Activated naive CD4-positive, alpha-beta T cell treated with anti-CD3 and anti-CD28 coated beads, Interleukin-2, amount 50 U/mL, for 72 hours (primary cell): ENCODE results near the gene MINPP1. TPM values are rescaled to one million over a fixed set of nuclear protein-coding genes. Genes with fewer than 3 reads are reported as not detected.
"Not testable (repeated sequence)": the region's sequence is repeated elsewhere in the genome, so short reads cannot be mapped to it uniquely, and the experiment has no call there.

Source experiments
- ATAC-seq, 2 donors: fragments of 150-1000 bp; cut with Tn5 transposase; 2 replicates each; pipeline ENCODE4 v1.10.0; 2021; ENCODE audit warnings: mild to moderate bottlenecking in 2 of 2, moderate library complexity in 2 of 2
- DNase-seq, 2 donors: peaks; one replicate each; pipeline ENCODE4 v3.0.0; 2021 to 2022; ENCODE audit warnings: low spot score in 2 of 2
- H3K27ac Mint-ChIP-seq, 2 donors: one replicate each; pipeline ENCODE4 v1.8.0; 2022; ENCODE audit warnings: mild to moderate bottlenecking in 2 of 2, mixed read lengths in 2 of 2
- H3K36me3 Mint-ChIP-seq, 2 donors: one replicate each; pipeline ENCODE4 v1.8.0; 2022; ENCODE audit warnings: mixed read lengths in 2 of 2
- H3K9me3 Mint-ChIP-seq, 2 donors: one replicate each; pipeline ENCODE4 v1.8.0; 2022; ENCODE audit warnings: mixed read lengths in 2 of 2
- total RNA-seq, 2 donors: library from RNA; stranded (reverse); gene quantifications; one replicate each; pipeline ENCODE4 v1.2.3, GENCODE V29; 2022

Gene MINPP1, protein sequence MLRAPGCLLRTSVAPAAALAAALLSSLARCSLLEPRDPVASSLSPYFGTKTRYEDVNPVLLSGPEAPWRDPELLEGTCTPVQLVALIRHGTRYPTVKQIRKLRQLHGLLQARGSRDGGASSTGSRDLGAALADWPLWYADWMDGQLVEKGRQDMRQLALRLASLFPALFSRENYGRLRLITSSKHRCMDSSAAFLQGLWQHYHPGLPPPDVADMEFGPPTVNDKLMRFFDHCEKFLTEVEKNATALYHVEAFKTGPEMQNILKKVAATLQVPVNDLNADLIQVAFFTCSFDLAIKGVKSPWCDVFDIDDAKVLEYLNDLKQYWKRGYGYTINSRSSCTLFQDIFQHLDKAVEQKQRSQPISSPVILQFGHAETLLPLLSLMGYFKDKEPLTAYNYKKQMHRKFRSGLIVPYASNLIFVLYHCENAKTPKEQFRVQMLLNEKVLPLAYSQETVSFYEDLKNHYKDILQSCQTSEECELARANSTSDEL
- total RNA-seq = 1 to 10 TPM; 6.4 to 8.3 TPM

- ATAC-seq (peak; percentile 90), DNase-seq (peak; percentile 74 to 87)
- H3K36me3 Mint-ChIP-seq = peaks cover 0 to 14% of the 10 kb centered on the region in 2 donors
- H3K27ac Mint-ChIP-seq = peak within 1 kb of the TSS; percentile 84
- H3K9me3 Mint-ChIP-seq = no peaks in the 10 kb centered on the region
Measured at GRCh38 chr10:87504640-87505365, at the start of gene MINPP1. MINPP1 (plus strand) TSS chr10:87504893; CDS start chr10:87504916, 23 bp downstream.

DNA sequence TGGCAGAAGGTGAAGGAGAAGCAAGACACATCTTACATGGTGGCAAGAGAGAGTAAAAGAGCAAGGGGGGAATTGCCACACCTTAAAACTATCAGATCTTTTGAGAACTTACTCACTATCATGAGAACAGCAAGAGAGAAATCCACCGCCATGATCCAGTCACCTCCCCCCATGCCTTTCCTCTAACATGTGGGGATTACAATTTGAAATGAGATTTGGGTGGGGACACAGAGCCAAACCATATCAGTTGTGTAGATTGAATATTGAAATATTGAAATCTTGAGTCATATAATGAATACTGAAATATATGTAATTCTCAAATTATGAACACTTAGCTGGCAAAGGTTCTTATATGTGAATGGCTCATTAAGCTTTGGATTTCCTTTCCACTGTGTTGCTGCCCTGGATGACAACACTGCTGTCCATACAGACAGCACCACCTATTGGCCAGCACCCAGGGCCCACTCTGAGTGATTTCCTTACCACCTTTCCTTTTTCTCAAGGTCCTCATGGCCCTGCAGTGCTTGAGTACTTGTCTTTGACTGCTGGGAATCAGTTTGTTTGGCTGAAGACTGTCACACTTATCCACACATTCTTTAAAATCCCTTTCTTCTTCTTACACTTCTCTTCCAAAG, 48.0 kb upstream of the MINPP1 start:
- H3K27ac Mint-ChIP-seq, DNase-seq: not testable (repeated sequence)
- ATAC-seq = peak; percentile 55 to 60

DNA sequence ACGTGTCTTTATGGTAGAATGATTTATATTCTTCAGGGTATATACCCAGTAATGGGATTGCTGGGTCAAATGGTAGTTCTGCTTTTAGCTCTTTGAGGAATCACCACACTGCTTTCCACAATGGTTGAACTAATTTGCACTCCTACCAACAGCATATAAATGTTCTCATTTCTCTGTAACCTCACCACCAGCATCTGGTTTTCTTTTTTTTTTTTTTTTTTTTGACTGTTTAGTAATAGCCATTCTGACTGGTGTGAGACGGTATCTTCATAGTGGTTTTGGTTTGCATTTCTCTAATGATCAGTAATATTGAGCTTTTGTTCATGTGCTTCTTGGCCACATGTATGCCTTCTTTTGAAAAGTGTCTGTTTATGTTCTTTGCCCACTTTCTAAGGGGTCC, 42.9 kb upstream of the MINPP1 start:
- not testable (repeated sequence) for ATAC-seq, H3K9me3 Mint-ChIP-seq

More for the DNA sequence above, 48.0 kb upstream of the MINPP1 start:
- H3K9me3 Mint-ChIP-seq, H3K36me3 Mint-ChIP-seq: not testable (repeated sequence)

DNA sequence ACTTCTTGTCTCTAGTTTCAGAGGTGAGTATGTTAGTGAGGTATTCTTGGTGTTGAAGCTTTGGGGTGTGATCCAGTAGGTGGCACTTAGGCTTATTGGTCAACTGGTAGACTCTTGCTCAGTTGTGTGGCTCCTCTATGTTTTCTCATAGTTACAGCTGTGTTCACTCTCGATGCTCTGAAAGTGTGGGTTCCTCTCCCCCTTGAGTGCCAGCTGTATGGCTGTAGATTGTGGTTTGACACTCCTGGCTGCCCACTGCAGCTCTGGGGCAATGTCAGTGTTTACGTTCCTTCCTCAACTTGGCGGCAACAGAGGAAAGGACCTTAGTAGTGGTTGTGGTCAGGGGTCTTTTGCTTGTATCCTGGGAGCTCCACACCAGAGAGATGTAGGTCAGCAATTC, 37.8 kb upstream of the MINPP1 start:
- H3K36me3 Mint-ChIP-seq, DNase-seq, ATAC-seq, H3K9me3 Mint-ChIP-seq, H3K27ac Mint-ChIP-seq: not testable (repeated sequence)

More for the DNA sequence above, 42.9 kb upstream of the MINPP1 start:
- DNase-seq, H3K27ac Mint-ChIP-seq, H3K36me3 Mint-ChIP-seq: not testable (repeated sequence)

DNA sequence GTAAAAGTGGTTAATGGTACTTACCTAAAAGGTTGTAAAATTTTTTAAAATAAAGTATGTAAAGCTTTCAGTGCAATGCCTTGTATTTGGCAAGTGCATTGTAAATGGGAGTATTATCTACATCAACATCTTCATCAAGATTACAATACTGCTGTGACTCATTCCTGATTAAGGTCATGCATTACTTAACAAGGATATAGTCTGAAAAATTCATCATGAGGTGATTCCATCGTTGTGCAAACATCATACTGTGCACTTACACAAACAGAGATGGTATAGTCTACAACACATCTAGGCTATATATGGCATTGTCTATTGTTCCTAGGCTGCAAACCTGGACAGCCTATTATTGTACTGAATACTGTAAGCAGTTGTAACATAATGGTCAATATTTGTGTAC, 16.0 kb upstream of the MINPP1 start:
- not testable (repeated sequence) for H3K27ac Mint-ChIP-seq, H3K9me3 Mint-ChIP-seq, DNase-seq, ATAC-seq, H3K36me3 Mint-ChIP-seq

- H3K36me3 Mint-ChIP-seq, H3K9me3 Mint-ChIP-seq, DNase-seq, H3K27ac Mint-ChIP-seq, ATAC-seq: not testable (repeated sequence)
Measured at GRCh38 chr10:87490285-87490684, 14.4 kb upstream of the MINPP1 start.

DNA sequence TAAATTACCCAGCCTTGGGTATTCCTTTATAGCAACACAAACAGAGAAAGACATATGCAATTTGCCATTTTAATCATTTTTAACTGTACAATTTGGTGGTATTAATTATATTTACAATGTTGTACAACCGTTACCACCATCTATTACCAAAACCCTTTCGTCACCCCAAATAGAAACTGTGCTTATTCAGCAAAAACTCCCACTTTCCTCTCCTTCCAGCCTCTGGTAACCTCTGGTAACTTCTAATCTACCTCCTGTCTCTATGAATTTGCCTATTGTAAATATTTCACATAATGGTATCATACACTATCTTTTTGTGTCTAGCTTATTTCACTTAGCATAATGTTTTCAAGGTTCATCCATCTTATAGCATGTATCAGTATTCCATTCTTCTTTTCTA, 12.2 kb upstream of the MINPP1 start:
- ATAC-seq, DNase-seq, H3K9me3 Mint-ChIP-seq, H3K36me3 Mint-ChIP-seq, H3K27ac Mint-ChIP-seq: not testable (repeated sequence)

- H3K27ac Mint-ChIP-seq, DNase-seq, H3K36me3 Mint-ChIP-seq, ATAC-seq, H3K9me3 Mint-ChIP-seq: not testable (repeated sequence)
Measured at GRCh38 chr10:87495446-87495845, 9.2 kb upstream of the MINPP1 start.

- H3K36me3 Mint-ChIP-seq, H3K27ac Mint-ChIP-seq, DNase-seq, ATAC-seq, H3K9me3 Mint-ChIP-seq: not testable (repeated sequence)
Measured at GRCh38 chr10:87497386-87497785, 7.3 kb upstream of the MINPP1 start.

- not testable (repeated sequence) for ATAC-seq, DNase-seq, H3K27ac Mint-ChIP-seq, H3K36me3 Mint-ChIP-seq, H3K9me3 Mint-ChIP-seq
Measured at GRCh38 chr10:87498106-87498789, 6.4 kb upstream of the MINPP1 start.

GRCh38 chr10:87500646-87501048, 4.0 kb upstream of the MINPP1 start:
- no peak overlapping the region for H3K27ac Mint-ChIP-seq
- no peak for DNase-seq
- H3K9me3 Mint-ChIP-seq = no peaks in the 10 kb centered on the region
- no peak for ATAC-seq
- peaks cover 0 to 8% of the 10 kb centered on the region in 2 donors for H3K36me3 Mint-ChIP-seq

DNA sequence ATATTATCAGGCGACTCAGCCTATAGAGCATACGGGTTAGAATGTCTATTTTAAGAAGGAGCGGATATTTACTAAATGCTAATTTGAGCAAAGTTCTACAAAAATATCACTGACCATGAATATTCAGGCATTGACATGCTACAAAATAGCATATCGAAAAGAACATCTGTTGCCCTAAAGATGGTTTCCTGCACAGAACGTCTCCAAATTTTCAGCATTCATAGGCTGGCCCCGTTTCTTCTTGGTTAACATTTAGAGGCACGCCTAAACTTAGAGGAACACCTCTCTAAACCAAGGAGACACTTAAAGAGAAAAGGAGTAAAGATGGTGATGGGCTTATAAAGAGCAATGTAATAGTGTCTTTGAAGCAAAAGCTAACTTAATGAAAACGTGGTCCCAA, 1.3 kb upstream of the MINPP1 start:
- no peak for DNase-seq
- H3K36me3 Mint-ChIP-seq = peaks cover 0 to 14% of the 10 kb centered on the region in 2 donors
- no peak for ATAC-seq
- H3K27ac Mint-ChIP-seq = no peak overlapping the region
- H3K9me3 Mint-ChIP-seq = no peaks in the 10 kb centered on the region

GRCh38 chr10:87503886-87504285, 807 bp upstream of the MINPP1 start:
- H3K27ac Mint-ChIP-seq = peak overlapping the region in 1 of 2 donors; percentile 84
- ATAC-seq = no peak
- no peak for DNase-seq
- no peaks in the 10 kb centered on the region for H3K9me3 Mint-ChIP-seq
- peaks cover 0 to 14% of the 10 kb centered on the region in 2 donors for H3K36me3 Mint-ChIP-seq

GRCh38 chr10:87504307-87504639, 420 bp upstream of the MINPP1 start:
- Mint-ChIP-seq H3K36me3 (peaks cover 0 to 14% of the 10 kb centered on the region in 2 donors), H3K27ac (peak overlapping the region; percentile 45 to 84), H3K9me3 (no peaks in the 10 kb centered on the region)
- no peak for ATAC-seq
- DNase-seq = no peak

DNA sequence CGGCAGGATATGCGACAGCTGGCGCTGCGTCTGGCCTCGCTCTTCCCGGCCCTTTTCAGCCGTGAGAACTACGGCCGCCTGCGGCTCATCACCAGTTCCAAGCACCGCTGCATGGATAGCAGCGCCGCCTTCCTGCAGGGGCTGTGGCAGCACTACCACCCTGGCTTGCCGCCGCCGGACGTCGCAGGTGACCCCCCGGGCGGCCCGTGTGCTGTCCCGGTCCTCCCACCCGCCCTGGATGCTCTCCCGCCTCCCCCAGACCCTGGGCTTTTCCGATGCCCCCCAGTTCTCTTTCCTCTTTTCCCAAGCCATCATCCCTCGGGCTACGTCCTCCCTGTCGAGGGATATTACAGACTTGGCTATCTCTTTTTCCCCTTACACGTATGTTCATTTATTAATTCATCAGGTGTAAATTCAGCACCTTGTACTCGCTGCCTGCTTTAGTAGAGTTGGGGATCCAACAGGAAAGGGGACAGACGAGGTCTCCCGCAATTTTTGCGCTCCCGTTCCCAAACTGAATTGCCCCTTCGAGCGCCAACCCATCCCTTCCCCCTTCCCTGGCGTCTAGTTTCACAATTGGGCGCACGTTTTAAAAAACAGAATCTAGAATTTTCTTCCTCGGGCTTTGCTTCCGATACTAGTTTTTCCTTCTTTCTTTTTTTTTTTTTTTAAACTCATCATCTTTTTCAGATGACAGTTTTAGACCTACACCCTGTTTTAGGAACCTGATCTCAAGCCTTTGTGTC, 846 bp downstream of the MINPP1 start:
- peak overlapping the region; percentile 84 for H3K27ac Mint-ChIP-seq
- no peaks in the 10 kb centered on the region for H3K9me3 Mint-ChIP-seq
- ATAC-seq (peak; percentile 58 to 66), DNase-seq (peak; percentile 50 to 55)
- peaks cover 0 to 14% of the 10 kb centered on the region in 2 donors for H3K36me3 Mint-ChIP-seq

GRCh38 chr10:87506956-87507355, 2.3 kb downstream of the MINPP1 start:
- DNase-seq (no peak), ATAC-seq (no peak)
- H3K36me3 Mint-ChIP-seq = peaks cover 0 to 14% of the 10 kb centered on the region in 2 donors
- H3K27ac Mint-ChIP-seq = no peak overlapping the region
- no peaks in the 10 kb centered on the region for H3K9me3 Mint-ChIP-seq
